ENCODE results near the gene SELENOV. TPM values are rescaled to one million over a fixed set of nuclear protein-coding genes. Genes with fewer than 3 reads are reported as not detected.

SELENOV gene
- total RNA-seq, 1 experiment from 2014 or later, result not detected

GRCh38 chr19:39550197-39550596 lies 35.3 kb downstream of the SELENOV start:
- ATAC-seq (no peak), DNase-seq (ENCODE audit: low read depth, low spot score) (no peak)
- H4K20me1 ChIP-seq (ENCODE audit: insufficient read depth), result no peaks in the 10 kb centered on the region
- ChIA-PET POLR2A (no interaction called here), RAD21 (ENCODE audit: low non-redundant PET in 1 of 2, low total read pairs in 2 of 2, uncharacterized antibody in 2 of 2, unreplicated experiment in 2 of 2) (no interaction called here), CTCF (no interaction called here)
- H3K36me3 ChIP-seq (ENCODE audit: control insufficient read depth in 1 of 2, insufficient read depth in 2 of 2, low read length in 2 of 2), result no peaks in the 10 kb centered on the region
- H3K4me3 ChIP-seq (replicated peaks in 1 of 2; ENCODE audit: low read depth in 1 of 2, low read length in 2 of 2), result no peak overlapping the region
- no peak overlapping the region for H3K9ac ChIP-seq (ENCODE audit: low read length)
- no peaks in the 10 kb centered on the region for H3K9me3 ChIP-seq (ENCODE audit: control insufficient read depth in 1 of 2, insufficient read depth in 1 of 2, low read depth in 1 of 2, low read length in 2 of 2)
- H2AFZ ChIP-seq (ENCODE audit: low read depth, low read length, poor library complexity, severe bottlenecking), result no peak overlapping the region
- H3K27ac ChIP-seq (ENCODE audit: low read depth, low read length), result no peak overlapping the region
- peaks cover 16% of the 10 kb centered on the region for H3K27me3 ChIP-seq (ENCODE audit: insufficient read depth, low read length)
- H3K4me1 ChIP-seq (ENCODE audit: control insufficient read depth in 1 of 2, insufficient read depth in 2 of 2, low read length in 2 of 2), result no peaks in the 10 kb centered on the region; a peak in 1 of 4 replicates
- H3K9me2 ChIP-seq (ENCODE audit: insufficient read depth), result no peaks in the 10 kb centered on the region
- no TSS peak for BruUV-seq (replicated peaks)
- no peak overlapping the region for H3K4me2 ChIP-seq (ENCODE audit: low read length)
- H3K79me2 ChIP-seq (ENCODE audit: insufficient read depth, low read length), result no peaks in the 10 kb centered on the region
- no peak for TF ChIP-seq SP1 (IDR thresholded peaks at IDR 0.05; ENCODE audit: low read depth)
- TF ChIP-seq SRF (IDR thresholded peaks at IDR 0.05; ENCODE audit: low read depth), result no peak
- no peak for TF ChIP-seq ZNF274 (IDR thresholded peaks at IDR 0.05; ENCODE audit: low read depth, low read length)
- TF ChIP-seq RAD21 (IDR thresholded peaks at IDR 0.05; ENCODE audit: low read depth), result no peak
- TF ChIP-seq FOSL1 (IDR thresholded peaks at IDR 0.05; ENCODE audit: low read depth), result no peak
- TF ChIP-seq SIN3A (IDR thresholded peaks at IDR 0.05; ENCODE audit: low read depth), result no peak
- TF ChIP-seq ZBTB33 (IDR thresholded peaks at IDR 0.05; ENCODE audit: extremely low read depth, insufficient replicate concordance, low read length), result no peak
- TF ChIP-seq EGR1 (IDR thresholded peaks at IDR 0.05; ENCODE audit: low read depth), result no peak
- TF ChIP-seq TCF7L2 (IDR thresholded peaks at IDR 0.05; ENCODE audit: borderline replicate concordance, extremely low read depth, insufficient read depth, insufficient read length), result no peak
- TF ChIP-seq POLR2A (IDR thresholded peaks at IDR 0.05; ENCODE audit: borderline replicate concordance, extremely low read depth, insufficient read depth, insufficient read length), result no peak
- TF ChIP-seq REST (IDR thresholded peaks at IDR 0.05; ENCODE audit: low read depth), result no peak
- no peak for TF ChIP-seq ELF1 (IDR thresholded peaks at IDR 0.05; ENCODE audit: borderline replicate concordance, low read depth)
- TF ChIP-seq YY1 (IDR thresholded peaks at IDR 0.05; ENCODE audit: extremely low read depth, insufficient replicate concordance, low read depth, low read length), result no peak
- TF ChIP-seq ATF3 (IDR thresholded peaks at IDR 0.05), result no peak
- intact Hi-C loops (cut with micrococcal nuclease), result loop anchor here (5.0 kb wide), 1 partner anchor 292 kb away; no protein-coding TSS in a partner anchor

All from HCT116 (cell line).